Activated CD4-positive, alpha-beta memory T cell treated with anti-CD3 and anti-CD28 coated beads, Interleukin-2, amount 10 ng/mL, durations not matched to agents 7 days and 5 days (primary cell): ENCODE results near the gene RCAN3. TPM values are rescaled to one million over a fixed set of nuclear protein-coding genes. Genes with fewer than 3 reads are reported as not detected.

ENCODE experiments used
- CTCF ChIA-PET: fragments of 350-600 bp; sonication (Branson Sonifier 250); formaldehyde crosslinking; loops from one replicate; lab custom pipeline; 2021; ENCODE audit warnings: antibody characterized with exemption, inconsistent platforms; lab: Charles Lee
- POLR2A ChIA-PET: fragments of 350-600 bp; sonication (Branson Sonifier 250); formaldehyde crosslinking; loops from one replicate; lab custom pipeline; 2021; ENCODE audit warnings: antibody characterized with exemption; lab: Charles Lee
- DNase-seq: peaks from one replicate; pipeline ENCODE4 v3.0.0-alpha.2; 2020
- H3K27ac Mint-ChIP-seq: one replicate; pipeline ENCODE4 v1.8.0; 2021; ENCODE audit warnings: mild to moderate bottlenecking, mixed read lengths
- H3K27me3 Mint-ChIP-seq: one replicate; pipeline ENCODE4 v1.8.0; 2021; ENCODE audit warnings: mixed read lengths
- H3K36me3 Mint-ChIP-seq: one replicate; pipeline ENCODE4 v1.8.0; 2021; ENCODE audit warnings: low read depth, mixed read lengths
- H3K4me1 Mint-ChIP-seq: one replicate; pipeline ENCODE4 v1.8.0; 2021; ENCODE audit warnings: mixed read lengths
- H3K4me3 Mint-ChIP-seq: one replicate; pipeline ENCODE4 v1.8.0; 2021; ENCODE audit warnings: mild to moderate bottlenecking, mixed read lengths
- H3K9me3 Mint-ChIP-seq: one replicate; pipeline ENCODE4 v1.8.0; 2021; ENCODE audit warnings: mixed read lengths
- total RNA-seq, 2 experiments: library from RNA; stranded (reverse); gene quantifications; one replicate each; pipeline ENCODE4 v1.2.3, GENCODE V29; 2021

RCAN3 gene
- total RNA-seq, 2 experiments from 2014 or later = 59.3 to 62.6 TPM

DNA sequence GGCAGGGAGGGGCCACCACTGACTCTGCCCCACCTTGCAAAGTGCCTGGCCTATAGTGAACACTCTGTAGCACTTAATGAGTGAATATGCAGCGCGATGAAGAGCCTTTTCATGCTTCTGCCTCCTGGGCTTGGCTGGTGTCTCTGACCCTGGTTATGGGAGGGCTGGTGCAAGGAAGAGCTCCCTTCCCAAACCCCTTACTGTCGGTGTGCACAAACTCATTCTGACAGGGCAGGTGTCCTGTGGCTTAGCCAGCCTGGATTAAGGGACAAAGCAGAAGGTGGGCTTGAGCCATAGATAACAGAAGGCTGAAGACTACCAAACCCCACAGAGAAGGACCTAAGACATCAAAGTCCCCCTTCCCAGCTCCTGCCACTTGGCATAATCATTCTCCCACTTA, 51.3 kb downstream of the RCAN3 start:
- CTCF ChIA-PET = no interaction called here
- DNase-seq = no peak
- Mint-ChIP-seq H3K9me3 (no peaks in the 10 kb centered on the region), H3K27me3 (peaks cover 32% of the 10 kb centered on the region), H3K4me3 (no peak overlapping the region), H3K36me3 (no peaks in the 10 kb centered on the region), H3K27ac (no peak overlapping the region), H3K4me1 (peaks cover 10% of the 10 kb centered on the region)
- POLR2A ChIA-PET = no interaction called here

DNA sequence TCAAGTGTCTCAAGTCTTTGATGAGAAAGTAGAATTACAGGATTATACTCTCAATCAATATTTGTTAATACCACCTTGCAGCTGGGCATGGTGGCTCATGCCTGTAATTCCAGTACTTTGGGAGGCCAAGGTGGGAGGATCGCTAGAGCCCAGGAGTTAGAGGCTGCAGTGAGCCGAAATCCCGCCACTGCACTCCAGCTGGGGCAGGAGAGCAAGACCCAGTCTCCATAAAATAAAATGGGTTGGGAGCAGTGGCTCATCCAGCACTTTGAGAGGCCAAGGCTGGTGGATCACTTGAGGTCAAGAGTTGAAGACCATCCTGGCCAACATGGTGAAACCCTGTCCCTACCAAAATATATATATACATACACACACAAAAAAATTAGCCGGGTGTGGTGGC, 52.1 kb downstream of the RCAN3 start:
- no peak for DNase-seq
- Mint-ChIP-seq H3K4me3 (no peak overlapping the region), H3K36me3 (no peaks in the 10 kb centered on the region), H3K9me3 (no peaks in the 10 kb centered on the region), H3K4me1 (peaks cover 10% of the 10 kb centered on the region), H3K27ac (no peak overlapping the region), H3K27me3 (peaks cover 31% of the 10 kb centered on the region)
- POLR2A ChIA-PET = interaction anchor here (0.8 to 1.0 kb wide), 2 partner anchors 9 to 142 kb away, joined by 3 to 4 read pairs; partner anchors contain the start of gene STPG1
- CTCF ChIA-PET = interaction anchor here (1.1 to 1.3 kb wide), 2 partner anchors 9 to 32 kb away, joined by 3 to 4 read pairs; no protein-coding TSS in a partner anchor

DNA sequence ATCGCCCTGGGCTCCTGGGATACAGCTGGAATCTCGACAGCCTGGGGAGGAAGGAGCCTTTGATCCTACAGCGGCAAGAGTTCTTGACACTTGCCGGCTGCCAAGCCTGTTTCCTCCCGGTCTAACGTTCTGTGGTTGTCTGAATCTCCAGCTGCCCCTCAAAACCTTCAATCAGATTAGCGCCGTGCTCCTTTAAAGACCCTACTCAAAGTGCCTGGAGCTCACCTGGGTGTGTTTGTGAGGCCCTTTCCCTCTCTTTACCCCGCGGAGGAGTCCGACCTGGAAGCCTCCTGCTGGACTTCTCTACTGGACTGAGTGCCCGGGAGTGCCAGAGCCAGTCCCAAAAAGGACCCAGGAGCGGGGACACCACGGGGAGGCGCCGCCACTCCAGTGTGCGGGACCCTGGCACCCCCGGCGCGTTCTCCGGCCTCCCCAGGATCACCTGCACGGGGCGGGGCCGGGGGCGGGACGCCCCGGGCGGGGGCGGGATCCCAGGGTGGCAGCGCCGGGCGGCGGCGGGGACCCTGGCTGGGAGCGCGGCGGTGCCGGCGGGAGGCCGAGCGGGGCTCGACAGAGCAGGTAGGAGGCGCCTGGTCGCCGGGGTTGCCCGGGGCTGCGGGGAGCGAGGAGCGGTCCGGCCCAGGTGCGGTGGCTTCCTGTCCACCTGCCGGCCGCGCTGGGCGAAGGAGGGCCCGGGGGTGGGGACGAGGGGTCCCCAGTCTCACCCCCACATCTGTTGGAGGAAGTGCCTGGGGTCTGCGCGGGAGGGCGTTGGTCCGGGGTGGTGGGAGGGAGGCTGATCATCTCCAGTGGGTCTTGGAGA, 53.2 kb downstream of the RCAN3 start, which contains the start of gene NCMAP:
Gene NCMAP (plus strand): TSS at position 497 of the 823 bp plus-strand sequence. CDS start 39,344 bp downstream, outside the sequence.
- H3K9me3 Mint-ChIP-seq = no peaks in the 10 kb centered on the region
- no peak within 1 kb of the TSS for H3K27ac Mint-ChIP-seq
- ChIA-PET POLR2A (interaction anchor here (1.0 kb wide), 1 partner anchor 143 kb away, joined by 4 read pairs; the partner anchor contains the start of gene STPG1), CTCF (interaction anchor here (1.1 to 1.3 kb wide), 2 partner anchors 8 to 31 kb away, joined by 3 to 4 read pairs; no protein-coding TSS in a partner anchor)
- peaks cover 31% of the 10 kb centered on the region for H3K27me3 Mint-ChIP-seq
- H3K4me3 Mint-ChIP-seq = peak within 1 kb of the TSS; percentile 5
- H3K4me1 Mint-ChIP-seq = peaks cover 10% of the 10 kb centered on the region
- no peaks in the 10 kb centered on the region for H3K36me3 Mint-ChIP-seq
- DNase-seq = peak; percentile 37

DNA sequence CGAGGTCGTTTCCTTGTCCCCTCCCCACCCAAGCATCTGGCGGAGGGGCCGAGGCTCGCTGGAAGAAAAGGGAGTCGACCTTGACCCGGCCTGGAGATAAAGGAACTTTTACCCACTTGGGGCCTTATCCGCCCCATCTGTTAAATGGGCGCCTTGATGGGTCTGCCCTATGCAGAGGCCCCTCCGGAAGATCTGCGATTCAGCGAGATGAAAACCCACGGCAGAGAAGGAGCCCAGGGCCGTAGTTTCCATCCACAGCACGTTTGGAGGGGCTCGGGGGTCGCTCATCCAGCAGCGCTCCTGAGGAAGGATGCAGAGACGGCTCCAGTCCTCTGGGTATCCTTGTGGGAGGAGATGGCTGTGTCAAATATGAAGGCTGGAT, 53.8 kb downstream of the RCAN3 start:
- no peak for DNase-seq
- CTCF ChIA-PET = interaction anchor here (1.0 kb wide), 1 partner anchor 31 kb away, joined by 4 read pairs; no protein-coding TSS in a partner anchor
- H3K4me3 Mint-ChIP-seq = no peak overlapping the region
- no peaks in the 10 kb centered on the region for H3K36me3 Mint-ChIP-seq
- H3K9me3 Mint-ChIP-seq = no peaks in the 10 kb centered on the region
- no peak overlapping the region for H3K27ac Mint-ChIP-seq
- peaks cover 31% of the 10 kb centered on the region for H3K27me3 Mint-ChIP-seq
- peaks cover 10% of the 10 kb centered on the region for H3K4me1 Mint-ChIP-seq
- POLR2A ChIA-PET = no interaction called here

DNA sequence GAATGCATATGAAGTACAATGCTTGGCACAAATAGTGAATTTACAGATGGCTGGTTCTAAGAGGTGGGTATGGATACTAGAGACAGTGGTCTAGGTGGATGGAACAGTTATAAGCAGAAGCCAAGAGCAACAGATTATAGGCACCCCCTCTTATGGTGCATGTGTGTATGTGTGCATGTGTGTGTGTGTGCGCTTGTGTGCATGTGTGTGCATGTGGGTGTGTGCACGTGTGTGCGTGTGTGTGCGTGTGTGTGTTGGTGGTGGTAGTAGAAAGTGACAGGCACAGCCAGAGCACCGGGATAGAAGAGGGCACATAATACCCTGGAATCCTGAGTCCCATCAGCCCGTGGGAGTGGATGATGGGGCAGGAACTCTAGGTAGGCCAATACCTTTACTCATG, 54.6 kb downstream of the RCAN3 start:
- ChIA-PET POLR2A (no interaction called here), CTCF (interaction anchor here (1.0 to 1.3 kb wide), 2 partner anchors 30 to 142 kb away, joined by 3 to 4 read pairs; partner anchors contain the start of gene NIPAL3)
- H3K9me3 Mint-ChIP-seq = no peaks in the 10 kb centered on the region
- H3K4me1 Mint-ChIP-seq = peaks cover 10% of the 10 kb centered on the region
- H3K4me3 Mint-ChIP-seq = no peak overlapping the region
- no peak for DNase-seq
- no peaks in the 10 kb centered on the region for H3K36me3 Mint-ChIP-seq
- no peak overlapping the region for H3K27ac Mint-ChIP-seq
- H3K27me3 Mint-ChIP-seq = peaks cover 34% of the 10 kb centered on the region

DNA sequence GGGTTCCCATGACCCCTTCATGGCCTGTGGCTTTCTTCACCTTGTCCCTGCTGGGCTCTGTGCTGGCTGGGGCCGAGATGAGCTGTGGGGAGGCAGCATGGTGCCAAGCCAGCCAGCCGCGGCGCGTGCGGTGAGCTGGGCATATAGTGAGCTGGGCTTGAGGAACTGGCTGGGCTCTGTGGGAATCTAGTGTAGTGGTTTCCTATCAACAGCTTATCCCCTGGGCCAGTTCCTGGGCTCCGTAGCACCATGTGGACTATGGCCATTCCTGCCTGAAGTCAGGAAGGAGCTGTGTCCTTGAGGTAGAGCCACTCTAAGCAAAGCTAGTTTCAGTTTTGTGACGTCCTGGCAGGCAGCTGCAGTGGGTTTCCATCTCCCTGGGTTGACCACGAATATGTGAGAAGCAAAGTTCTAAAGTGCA, 55.1 kb downstream of the RCAN3 start:
- Mint-ChIP-seq H3K36me3 (no peaks in the 10 kb centered on the region), H3K27me3 (peaks cover 34% of the 10 kb centered on the region), H3K4me3 (no peak overlapping the region), H3K4me1 (peaks cover 10% of the 10 kb centered on the region), H3K9me3 (no peaks in the 10 kb centered on the region), H3K27ac (no peak overlapping the region)
- ChIA-PET CTCF (interaction anchor here (1.0 to 1.3 kb wide), 2 partner anchors 15 to 142 kb away, joined by 3 to 5 read pairs; partner anchors contain the start of gene NIPAL3), POLR2A (interaction anchor here (1.0 kb wide), 1 partner anchor 98 kb away, joined by 3 read pairs; no protein-coding TSS in a partner anchor)
- no peak for DNase-seq

DNA sequence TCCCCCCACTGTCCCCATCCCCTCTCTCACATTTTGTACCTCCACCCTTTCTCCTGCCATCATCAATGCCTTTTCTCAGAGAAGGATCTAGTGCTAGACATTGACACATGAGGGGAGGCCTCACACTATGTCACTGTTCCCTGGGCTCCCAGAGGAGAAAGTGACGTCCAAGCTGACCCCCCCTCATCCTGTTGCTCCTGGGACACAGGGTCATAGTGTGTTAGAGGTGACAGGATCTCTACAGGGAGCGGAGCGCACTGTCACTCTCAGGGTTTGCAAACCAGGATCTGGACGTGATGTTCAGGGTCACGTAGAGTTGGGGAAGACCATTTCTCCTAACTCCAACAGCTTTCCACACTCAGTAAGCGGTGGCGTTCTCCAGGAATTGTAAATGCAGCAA, 55.8 kb downstream of the RCAN3 start:
- no peaks in the 10 kb centered on the region for H3K36me3 Mint-ChIP-seq
- no peak overlapping the region for H3K27ac Mint-ChIP-seq
- H3K4me1 Mint-ChIP-seq = peaks cover 10% of the 10 kb centered on the region
- peaks cover 35% of the 10 kb centered on the region for H3K27me3 Mint-ChIP-seq
- POLR2A ChIA-PET = interaction anchor here (1.0 kb wide), 1 partner anchor 99 kb away, joined by 3 read pairs; no protein-coding TSS in a partner anchor
- DNase-seq = no peak
- no peaks in the 10 kb centered on the region for H3K9me3 Mint-ChIP-seq
- CTCF ChIA-PET = interaction anchor here (1.0 to 1.3 kb wide), 2 partner anchors 16 to 143 kb away, joined by 3 to 5 read pairs; partner anchors contain the start of gene NIPAL3
- no peak overlapping the region for H3K4me3 Mint-ChIP-seq

DNA sequence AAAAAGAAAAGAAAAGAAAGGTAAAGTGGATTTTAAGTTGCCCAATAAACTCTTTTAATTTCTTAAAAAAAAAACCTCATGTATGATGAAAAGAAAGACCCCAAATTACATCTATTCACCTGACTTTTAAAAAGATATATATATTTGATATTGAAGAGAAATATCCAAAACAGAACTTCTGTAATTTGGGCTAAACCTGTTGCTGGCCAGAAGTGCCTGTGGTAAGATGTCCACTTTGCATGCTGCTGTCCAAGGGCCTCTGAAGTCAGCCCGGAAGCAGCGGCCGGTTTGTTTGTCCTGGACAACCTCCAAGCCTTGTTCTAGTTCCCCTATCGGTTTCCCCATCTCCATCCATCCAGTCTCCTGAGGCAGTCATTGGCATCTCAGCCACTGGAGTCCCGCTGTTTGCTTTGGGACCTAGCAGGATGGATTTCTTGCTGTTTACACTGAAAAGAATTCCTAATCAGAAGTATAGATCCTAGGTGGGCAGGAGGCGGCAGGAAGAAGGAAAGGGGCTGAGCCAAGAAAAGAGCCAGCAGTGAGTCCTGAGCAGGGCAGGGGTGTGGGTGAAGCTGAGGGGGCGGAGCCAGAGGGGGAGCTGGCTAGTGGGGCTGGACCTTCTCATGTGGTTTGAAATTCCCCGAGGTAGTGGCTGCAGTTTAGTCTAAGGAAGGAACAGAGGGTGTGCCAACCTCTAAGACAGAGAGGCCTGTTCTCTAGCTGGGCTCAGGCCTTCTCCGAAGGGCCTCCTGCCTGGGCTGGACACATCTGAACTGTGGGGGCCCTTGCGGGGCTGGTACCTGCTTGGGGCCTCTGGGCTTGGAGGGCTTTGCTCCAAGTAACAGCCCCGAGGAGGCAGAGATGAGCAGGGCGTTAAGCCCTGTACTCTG, 56.5 kb downstream of the RCAN3 start:
- H3K9me3 Mint-ChIP-seq = no peaks in the 10 kb centered on the region
- ChIA-PET POLR2A (no interaction called here), CTCF (interaction anchor here (1.3 kb wide), 1 partner anchor 144 kb away, joined by 9 read pairs; the partner anchor contains the start of gene NIPAL3)
- no peak overlapping the region for H3K27ac Mint-ChIP-seq
- H3K4me1 Mint-ChIP-seq = peaks cover 10% of the 10 kb centered on the region
- H3K36me3 Mint-ChIP-seq = no peaks in the 10 kb centered on the region
- DNase-seq = no peak
- H3K4me3 Mint-ChIP-seq = no peak overlapping the region
- H3K27me3 Mint-ChIP-seq = peaks cover 30% of the 10 kb centered on the region

DNA sequence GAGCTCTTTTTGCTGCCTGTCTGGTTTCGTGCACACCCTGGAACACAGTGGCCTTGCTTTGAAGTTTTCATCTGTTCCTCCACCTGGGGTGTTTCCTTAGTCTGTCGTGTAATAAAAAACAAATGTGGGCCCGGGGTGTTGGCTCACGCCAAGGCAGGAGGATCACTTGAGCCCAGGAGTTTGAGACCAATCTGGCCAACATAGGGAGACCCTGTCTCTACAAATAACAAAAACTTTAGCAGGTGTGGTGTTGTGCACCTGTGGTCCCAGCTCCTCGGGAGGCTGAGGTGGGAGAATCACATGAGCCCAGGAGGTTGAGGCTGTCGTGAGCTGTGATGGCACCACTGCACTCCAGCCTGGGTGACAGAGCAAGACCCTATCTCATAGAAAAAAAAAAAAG, 57.7 kb downstream of the RCAN3 start:
- DNase-seq = no peak
- peaks cover 22% of the 10 kb centered on the region for H3K27me3 Mint-ChIP-seq
- H3K9me3 Mint-ChIP-seq = no peaks in the 10 kb centered on the region
- no peak overlapping the region for H3K4me3 Mint-ChIP-seq
- ChIA-PET POLR2A (no interaction called here), CTCF (interaction anchor here (0.6 to 1.3 kb wide), 3 partner anchors 23 to 145 kb away, joined by 3 to 9 read pairs (median 3); partner anchors contain the start of gene NIPAL3)
- no peak overlapping the region for H3K27ac Mint-ChIP-seq
- H3K36me3 Mint-ChIP-seq = no peaks in the 10 kb centered on the region
- peaks cover 10% of the 10 kb centered on the region for H3K4me1 Mint-ChIP-seq

DNA sequence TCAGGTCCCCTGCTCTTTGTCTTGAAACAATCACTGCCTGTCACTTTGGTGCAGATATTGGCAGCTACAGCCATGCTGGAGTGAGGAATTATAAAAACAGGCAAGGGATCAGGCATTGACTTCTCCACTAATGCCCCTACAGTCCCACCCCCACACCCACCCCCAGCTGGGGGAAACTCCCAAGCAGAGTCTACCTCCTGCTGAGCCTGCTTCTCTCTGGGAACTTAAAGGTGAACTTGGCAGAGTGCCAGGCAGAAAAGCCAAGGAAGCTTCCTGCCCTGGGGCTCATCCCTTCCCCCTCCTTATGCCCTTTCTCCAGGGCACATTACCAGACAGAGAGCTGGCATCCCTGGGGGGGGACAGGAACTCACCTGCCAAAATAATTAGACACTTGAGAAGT, 60.0 kb downstream of the RCAN3 start:
- Mint-ChIP-seq H3K27ac (no peak overlapping the region), H3K4me3 (no peak overlapping the region), H3K9me3 (no peaks in the 10 kb centered on the region), H3K4me1 (no peaks in the 10 kb centered on the region), H3K36me3 (no peaks in the 10 kb centered on the region), H3K27me3 (peaks cover 5% of the 10 kb centered on the region)
- no peak for DNase-seq
- ChIA-PET POLR2A (no interaction called here), CTCF (interaction anchor here (0.7 to 1.0 kb wide), 2 partner anchors 99 to 361 kb away, joined by 3 read pairs; no protein-coding TSS in a partner anchor)

DNA sequence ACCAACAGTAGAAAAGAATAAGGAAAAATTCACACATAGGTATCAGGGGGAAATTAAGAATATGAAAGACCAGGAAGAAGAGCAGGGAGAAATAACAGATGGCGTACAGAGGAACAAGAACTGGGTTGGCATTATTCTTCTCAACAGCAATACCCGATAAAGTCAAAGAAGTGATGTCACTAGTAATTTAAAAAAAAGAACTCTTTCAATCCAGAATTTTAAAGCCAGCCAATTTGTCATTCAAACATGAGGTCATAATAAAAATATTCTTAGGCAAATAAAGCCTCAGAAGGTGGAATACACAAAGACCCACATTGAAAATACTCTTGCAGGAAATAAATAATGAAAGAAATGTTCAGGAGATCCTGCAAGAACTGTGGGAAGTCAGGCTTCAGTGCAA, 62.1 kb downstream of the RCAN3 start:
- H3K9me3 Mint-ChIP-seq = no peaks in the 10 kb centered on the region
- peaks cover 5% of the 10 kb centered on the region for H3K27me3 Mint-ChIP-seq
- DNase-seq = no peak
- H3K4me1 Mint-ChIP-seq = no peaks in the 10 kb centered on the region
- POLR2A ChIA-PET = no interaction called here
- CTCF ChIA-PET = interaction anchor here (2.1 kb wide), 1 partner anchor 23 kb away, joined by 5 read pairs; no protein-coding TSS in a partner anchor
- H3K4me3 Mint-ChIP-seq = no peak overlapping the region
- no peaks in the 10 kb centered on the region for H3K36me3 Mint-ChIP-seq
- no peak overlapping the region for H3K27ac Mint-ChIP-seq

DNA sequence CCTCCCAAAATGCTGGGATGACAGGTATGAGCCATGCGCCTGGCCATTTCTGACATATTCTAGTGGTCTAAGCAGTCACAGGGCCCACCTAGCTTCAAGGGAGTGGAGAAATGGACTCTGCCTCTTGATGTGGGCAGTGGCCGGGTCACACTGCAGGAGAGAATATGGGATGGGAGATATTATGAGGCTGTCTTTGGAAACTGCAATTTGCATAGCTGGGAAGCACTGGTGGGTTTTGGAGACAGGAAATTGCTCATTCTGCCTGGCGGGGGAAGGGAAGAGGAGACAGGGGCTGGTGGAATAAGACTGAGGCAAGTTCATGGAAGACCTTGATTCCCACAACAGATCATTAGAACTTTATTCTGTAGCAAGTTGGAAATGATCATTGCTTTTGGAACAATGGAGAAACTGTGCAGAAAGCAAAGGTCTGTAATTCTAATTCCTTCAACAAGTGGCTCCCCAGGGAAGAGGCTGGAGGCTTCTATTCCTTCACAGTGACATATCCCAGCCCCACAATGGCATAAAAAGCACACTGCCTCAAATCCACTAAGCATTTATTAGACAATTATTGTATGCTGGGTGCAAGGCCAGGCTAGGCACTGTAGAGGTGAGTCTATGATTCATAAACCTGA, 63.7 kb downstream of the RCAN3 start:
- Mint-ChIP-seq H3K9me3 (no peaks in the 10 kb centered on the region), H3K4me3 (no peak overlapping the region), H3K27ac (no peak overlapping the region), H3K27me3 (peaks cover 6% of the 10 kb centered on the region), H3K4me1 (no peaks in the 10 kb centered on the region), H3K36me3 (no peaks in the 10 kb centered on the region)
- CTCF ChIA-PET = no interaction called here
- no peak for DNase-seq
- POLR2A ChIA-PET = no interaction called here
